Measurements from ENCODE around the gene MKRN2. TPM values are rescaled to one million over a fixed set of nuclear protein-coding genes. Genes with fewer than 3 reads are reported as not detected.

MKRN2 gene
- total and polyA plus RNA-seq, 2 donors (not counting 3 experiments of a cell fraction or from before 2014, with no cell fraction given): 27.3 to 29.9 TPM

- H3K9ac ChIP-seq (replicated peaks; ENCODE audit: extremely low read depth, insufficient read depth, low read length): no peak overlapping the region
- intact Hi-C loops (cut with micrococcal nuclease): no loop called here
- peaks cover 12% of the 10 kb centered on the region for H3K4me1 ChIP-seq (ENCODE audit: control insufficient read depth, extremely low read depth, insufficient read depth, low read length)
- ChIA-PET CTCF (interaction anchor here (1.7 kb wide), 1 partner anchor 14 kb away, joined by 3 read pairs; no protein-coding TSS in a partner anchor), POLR2A (no interaction called here)
- H3K4me3 ChIP-seq (replicated peaks in 1 of 3; ENCODE audit: insufficient read depth in 1 of 3, low read depth in 1 of 3, low read length in 3 of 3): no peak overlapping the region
- no peak for DNase-seq (ENCODE audit: low read depth, low spot score)
- H3K9me1 ChIP-seq (replicated peaks; ENCODE audit: control insufficient read depth, extremely low read depth, insufficient read depth, low read length): no peaks in the 10 kb centered on the region
- no peaks in the 10 kb centered on the region for H4K20me1 ChIP-seq (replicated peaks; ENCODE audit: control insufficient read depth, extremely low read depth, insufficient read depth, low read length)
- dilution Hi-C loops (cut with MboI; ENCODE audit: extremely low pct_ligation_motif_present, low sequenced_read_pairs): no loop called here
- TF ChIP-seq POLR2AphosphoS5 (IDR thresholded peaks at IDR 0.05; ENCODE audit: insufficient read depth, low read depth, low read length) (no peak), GATA2 (IDR thresholded peaks at IDR 0.05; ENCODE audit: insufficient read depth, insufficient read length, low read depth, low read length) (no peak), POLR2A (IDR thresholded peaks at IDR 0.05; ENCODE audit: low read depth, low read length) (no peak), CTCF (IDR thresholded peaks at IDR 0.05; ENCODE audit: extremely low read depth in 1 of 2, insufficient read depth in 1 of 2, low read depth in 1 of 2, low read length in 2 of 2) (no peak), MAX (IDR thresholded peaks at IDR 0.05; ENCODE audit: insufficient read depth, insufficient read length) (no peak), EZH2 (IDR thresholded peaks at IDR 0.05; ENCODE audit: borderline replicate concordance, low read depth, low read length, severe bottlenecking) (no peak), JUN (IDR thresholded peaks at IDR 0.05; ENCODE audit: borderline replicate concordance, insufficient read depth, insufficient read length, low read depth) (no peak), MYC (IDR thresholded peaks at IDR 0.05; ENCODE audit: low read depth, low read length) (no peak), FOS (IDR thresholded peaks at IDR 0.05; ENCODE audit: borderline replicate concordance, insufficient read depth, low read length) (no peak)
- H3K4me2 ChIP-seq (ENCODE audit: insufficient read depth, low read length): no peak overlapping the region
- FAIRE-seq: no peak
- no TSS peak for BruUV-seq (replicated peaks)
- no peaks in the 10 kb centered on the region for H3K79me2 ChIP-seq (ENCODE audit: control insufficient read depth, insufficient read depth, low read length)
- no peak overlapping the region for H3K27ac ChIP-seq (ENCODE audit: insufficient read depth, low read depth, low read length)
- H2AFZ ChIP-seq (ENCODE audit: low read depth, low read length): no peak overlapping the region
- H3K27me3 ChIP-seq (ENCODE audit: control insufficient read depth in 2 of 2, insufficient read depth in 2 of 2, low read length in 2 of 2): no peaks in the 10 kb centered on the region
- peaks cover 34 to 40% of the 10 kb centered on the region in 2 experiments for H3K36me3 ChIP-seq (ENCODE audit: control insufficient read depth in 2 of 2, extremely low read depth in 1 of 2, insufficient read depth in 2 of 2, low read length in 2 of 2)
- no peaks in the 10 kb centered on the region for H3K9me3 ChIP-seq (replicated peaks; ENCODE audit: control insufficient read depth, insufficient read depth, low read length)
Observed at GRCh38 chr3:12584083-12584482, 27.2 kb downstream of the MKRN2 start.

Measured in endothelial cell of umbilical vein (primary cell).